Measurements from ENCODE around the gene SUZ12.
"Not testable (repeated sequence)": the region's sequence is repeated elsewhere in the genome, so short reads cannot be mapped to it uniquely, and the experiment has no call there.

The SUZ12 gene

GRCh38 chr17:31951953-31952352 lies 15.1 kb downstream of the SUZ12 start:
- DNase-seq (ENCODE audit: low spot score) = not testable (repeated sequence)

- not testable (repeated sequence) for DNase-seq (ENCODE audit: low spot score)
Measured at GRCh38 chr17:31964131-31964530, 27.3 kb downstream of the SUZ12 start.

- DNase-seq (ENCODE audit: low spot score) = no peak
Measured at GRCh38 chr17:31967648-31968047, 30.8 kb downstream of the SUZ12 start.

- not testable (repeated sequence) for DNase-seq (ENCODE audit: low spot score)
Measured at GRCh38 chr17:31970416-31970815, 33.6 kb downstream of the SUZ12 start.

- not testable (repeated sequence) for DNase-seq (ENCODE audit: low spot score)
Measured at GRCh38 chr17:31974269-31975071, 37.7 kb downstream of the SUZ12 start.

GRCh38 chr17:31975391-31975790 lies 38.6 kb downstream of the SUZ12 start:
- not testable (repeated sequence) for DNase-seq (ENCODE audit: low spot score)

- DNase-seq (ENCODE audit: low spot score) = not testable (repeated sequence)
Measured at GRCh38 chr17:31991821-31992220, 55.0 kb downstream of the SUZ12 start.

- no peak for DNase-seq (ENCODE audit: low spot score)
Measured at GRCh38 chr17:31997005-31997404, 60.2 kb downstream of the SUZ12 start.

GRCh38 chr17:32006957-32007462 lies 70.2 kb downstream of the SUZ12 start, which contains the start of gene LRRC37B:
LRRC37B (plus strand) TSS chr17:32007383; CDS start chr17:32021393, 14,010 bp downstream.
- peak; percentile 90 for DNase-seq (ENCODE audit: low spot score)

GRCh38 chr17:32007463-32008298 lies 70.9 kb downstream of the SUZ12 start:
- peak; percentile 27 for DNase-seq (ENCODE audit: low spot score)

- DNase-seq (ENCODE audit: low spot score) = no peak
Measured at GRCh38 chr17:32009262-32009542, 72.4 kb downstream of the SUZ12 start.

- no peak for DNase-seq (ENCODE audit: low spot score)
Measured at GRCh38 chr17:32010114-32010513, 73.3 kb downstream of the SUZ12 start.

- DNase-seq (ENCODE audit: low spot score) = no peak
Measured at GRCh38 chr17:32015245-32016013, 78.6 kb downstream of the SUZ12 start.

- no peak for DNase-seq (ENCODE audit: low spot score)
Measured at GRCh38 chr17:32016231-32016630, 79.4 kb downstream of the SUZ12 start.

- no peak for DNase-seq (ENCODE audit: low spot score)
Measured at GRCh38 chr17:32019228-32019627, 82.4 kb downstream of the SUZ12 start.

GRCh38 chr17:32020943-32021614 lies 84.3 kb downstream of the SUZ12 start:
- no peak for DNase-seq (ENCODE audit: low spot score)

- DNase-seq (ENCODE audit: low spot score) = no peak
Measured at GRCh38 chr17:32021615-32021955, 84.8 kb downstream of the SUZ12 start.

- not testable (repeated sequence) for DNase-seq (ENCODE audit: low spot score)
Measured at GRCh38 chr17:32022554-32022953, 85.7 kb downstream of the SUZ12 start.

GRCh38 chr17:32027271-32027670 lies 90.5 kb downstream of the SUZ12 start:
- DNase-seq (ENCODE audit: low spot score) = not testable (repeated sequence)

GRCh38 chr17:32033223-32033622 lies 96.4 kb downstream of the SUZ12 start:
- no peak for DNase-seq (ENCODE audit: low spot score)

- not testable (repeated sequence) for DNase-seq (ENCODE audit: low spot score)
Measured at GRCh38 chr17:32033812-32034211, 97.0 kb downstream of the SUZ12 start.

- DNase-seq (ENCODE audit: low spot score) = not testable (repeated sequence)
Measured at GRCh38 chr17:32040246-32040645, 103.4 kb downstream of the SUZ12 start.
